Superior temporal gyrus (tissue), 1 donor: Measurements from ENCODE around the gene PTPA.
"Not testable (repeated sequence)": the region's sequence is repeated elsewhere in the genome, so short reads cannot be mapped to it uniquely, and the experiment has no call there.

Experiments used
- DNase-seq: peaks from one replicate; pipeline ENCODE4 v3.0.0-alpha.2; 2016; ENCODE audit errors: extremely low spot score

The PTPA gene

GRCh38 chr9:129175825-129176633 lies 64.8 kb downstream of the PTPA start:
- peak; percentile 66 for DNase-seq

- peak; percentile 20 for DNase-seq
These were observed 65.7 kb downstream of the PTPA start for GRCh38 chr9:129176701-129177442.

GRCh38 chr9:129177443-129177790 lies 66.2 kb downstream of the PTPA start:
- DNase-seq = no peak

DNA sequence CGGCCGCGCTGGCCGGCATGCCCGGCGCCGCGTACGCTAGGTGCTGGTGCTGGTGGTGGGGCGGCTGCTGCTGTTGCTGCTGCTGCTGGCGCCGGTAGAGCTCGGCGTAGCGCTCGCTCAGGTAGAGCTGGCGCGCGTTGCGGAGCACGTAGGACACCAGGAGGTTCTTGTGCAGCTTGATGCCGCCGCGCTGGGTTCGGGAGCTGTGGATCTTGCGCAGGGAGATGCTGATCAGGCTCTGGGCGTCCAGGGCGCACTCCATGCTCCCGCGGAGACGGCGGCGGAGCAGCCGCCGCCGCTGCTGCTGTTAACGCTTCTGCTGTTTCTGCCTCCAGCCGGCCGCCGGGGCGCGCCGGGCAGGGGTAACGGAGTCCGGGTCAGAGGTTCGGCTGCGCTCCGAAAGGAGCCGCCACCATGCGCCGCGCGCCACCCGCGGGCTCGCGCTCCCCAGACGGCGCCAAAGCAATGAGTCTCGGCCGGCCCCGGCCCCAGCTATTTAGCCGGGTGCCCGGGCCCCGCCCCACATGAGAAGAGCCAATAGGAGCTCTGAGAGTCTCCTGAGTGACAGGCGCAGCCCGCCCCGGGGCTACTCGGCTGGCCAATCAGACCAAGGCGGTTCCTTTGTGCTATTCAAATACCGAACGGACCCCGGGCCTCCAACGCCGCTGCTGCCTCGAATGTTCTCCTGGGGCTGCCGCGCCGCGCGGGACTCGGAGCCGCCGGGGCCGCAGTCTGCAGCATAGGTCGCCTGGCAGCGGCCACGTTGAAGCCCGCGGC lies 66.8 kb downstream of the PTPA start, which contains the start of gene IER5L:
IER5L (minus strand) TSS at position 471 of the 777 bp plus-strand sequence; CDS start at position 262, 209 bp downstream.
- peak; percentile 98 for DNase-seq

GRCh38 chr9:129178568-129179382 lies 67.6 kb downstream of the PTPA start:
- DNase-seq = no peak

DNA sequence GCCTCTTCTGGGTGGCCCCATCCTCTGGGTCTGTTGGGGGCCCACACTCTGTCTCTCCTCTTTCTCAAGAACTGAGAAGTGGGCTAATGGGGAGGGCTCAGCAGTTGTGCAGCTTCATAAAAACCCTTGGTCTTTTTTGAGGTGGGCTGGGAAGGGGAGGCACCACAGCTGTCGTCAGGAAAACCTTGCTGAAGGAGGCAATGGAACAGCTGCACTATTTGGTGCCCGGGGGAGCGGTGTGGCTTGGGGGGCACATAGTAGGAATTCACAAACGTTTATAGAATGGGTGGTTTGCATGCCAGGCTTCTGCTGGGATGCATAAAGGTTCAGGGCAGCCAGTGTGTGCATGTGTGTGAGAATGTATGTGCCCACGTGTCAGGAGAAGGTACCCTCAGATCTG lies 70.0 kb downstream of the PTPA start:
- no peak for DNase-seq

DNA sequence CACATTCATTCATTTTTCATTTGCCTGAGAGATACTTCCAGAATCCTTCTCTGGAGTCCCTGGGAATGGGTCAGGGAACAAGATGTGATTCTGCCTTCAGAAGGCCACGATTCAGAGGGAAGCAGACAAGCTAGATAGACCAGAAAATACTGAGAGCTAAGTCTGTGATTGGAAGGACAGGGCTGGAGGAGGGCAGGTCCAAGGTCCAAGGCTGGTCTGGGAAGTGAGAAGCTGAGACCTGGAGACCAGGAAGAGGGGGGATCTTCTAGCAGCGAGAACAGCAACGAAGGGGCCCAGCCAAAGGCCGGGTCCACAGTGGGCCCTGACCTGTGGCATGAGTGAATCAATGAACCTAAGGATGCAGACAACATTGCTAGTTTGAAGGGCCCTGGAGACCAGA lies 70.9 kb downstream of the PTPA start:
- DNase-seq = no peak

DNA sequence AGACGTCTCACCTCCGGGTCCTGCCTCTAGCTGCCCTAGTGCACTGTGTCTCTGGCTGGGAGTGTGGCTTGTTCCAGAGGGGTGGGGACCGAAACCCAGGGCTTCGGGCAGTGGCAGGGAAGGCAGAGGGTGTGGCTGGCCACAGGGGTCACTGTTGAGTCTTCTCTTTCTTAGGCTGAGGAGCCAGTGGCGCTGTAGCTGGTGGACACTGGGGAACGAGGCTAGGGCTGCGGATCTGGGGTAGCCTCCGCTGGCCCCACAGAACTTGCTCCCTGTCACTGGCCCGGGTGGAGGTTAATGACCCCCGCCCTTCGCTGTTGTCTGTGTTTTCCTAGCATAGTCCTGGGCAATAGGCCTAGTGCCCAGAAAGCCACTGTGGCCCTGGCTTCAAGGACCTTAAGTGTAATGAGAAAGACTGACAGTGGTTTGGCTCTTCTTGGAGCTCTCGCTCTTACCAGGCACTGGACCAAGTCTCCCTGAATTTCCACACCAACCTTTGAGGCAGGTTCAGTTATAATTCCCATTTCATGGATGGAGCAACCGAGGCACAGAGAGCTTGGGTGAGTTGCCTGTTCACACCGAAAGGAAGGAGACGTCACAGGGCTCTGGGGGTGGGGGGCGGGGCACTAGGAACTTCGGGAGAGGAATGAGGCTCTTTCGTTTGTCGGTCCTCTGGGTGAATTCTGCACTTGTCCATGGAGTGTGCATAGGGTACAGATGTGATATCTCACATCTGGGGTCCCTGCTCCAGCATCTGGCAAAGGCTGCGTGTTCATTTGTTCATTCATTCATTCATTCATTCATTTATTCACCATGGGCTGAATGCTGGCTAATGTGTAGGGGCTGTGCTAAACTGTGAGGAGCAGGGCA lies 71.6 kb downstream of the PTPA start:
- DNase-seq = no peak

DNA sequence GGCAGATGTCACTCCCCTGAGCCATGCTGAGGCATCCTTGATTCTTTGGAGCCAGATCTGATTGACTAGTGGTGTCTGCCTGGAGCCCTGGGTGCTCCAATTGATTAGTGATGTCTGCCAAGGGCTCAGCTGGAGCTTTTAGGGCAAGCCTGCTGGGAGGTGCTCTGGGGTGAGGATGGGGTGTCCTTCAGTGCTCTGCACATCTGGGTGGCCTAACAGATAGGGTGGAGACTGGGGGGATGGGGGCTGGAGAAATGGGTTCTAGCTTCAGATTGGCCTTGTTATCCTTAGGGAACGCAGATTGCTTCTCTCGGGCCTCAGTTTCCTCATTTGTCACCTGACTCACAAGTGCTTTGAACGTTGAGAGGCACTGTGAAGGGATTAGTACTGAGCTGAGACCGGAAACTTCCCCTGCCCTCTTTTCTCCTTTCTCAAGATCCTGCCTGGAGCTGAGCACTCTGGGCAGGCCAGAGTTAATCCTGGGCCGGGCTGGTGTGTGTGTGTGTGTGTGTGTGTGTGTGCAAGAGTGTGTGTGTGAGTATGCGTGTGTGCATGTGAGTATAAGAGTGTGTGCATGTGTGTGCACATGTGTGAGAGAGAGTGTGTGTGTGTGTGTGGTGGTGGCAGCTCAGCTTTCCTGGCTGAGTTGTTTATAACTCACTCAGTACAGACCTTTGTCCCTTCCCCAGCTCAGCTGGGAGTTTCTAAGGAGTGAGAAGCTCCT lies 72.4 kb downstream of the PTPA start:
- DNase-seq = no peak

DNA sequence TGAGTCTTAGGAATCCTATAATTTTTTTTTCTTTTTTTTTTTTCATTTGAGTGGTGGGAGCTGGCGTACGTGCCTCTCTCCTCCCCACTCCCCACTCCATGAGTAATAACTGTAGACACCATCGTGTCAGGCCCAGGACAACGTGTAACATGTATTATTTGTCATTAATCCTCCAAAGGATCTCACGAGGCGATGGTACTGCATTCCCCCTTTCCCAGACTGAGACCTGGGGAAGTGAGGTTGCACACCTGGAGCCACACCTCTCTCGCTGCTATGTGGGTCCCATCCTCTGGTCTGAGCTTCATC lies 73.0 kb downstream of the PTPA start:
- no peak for DNase-seq

DNA sequence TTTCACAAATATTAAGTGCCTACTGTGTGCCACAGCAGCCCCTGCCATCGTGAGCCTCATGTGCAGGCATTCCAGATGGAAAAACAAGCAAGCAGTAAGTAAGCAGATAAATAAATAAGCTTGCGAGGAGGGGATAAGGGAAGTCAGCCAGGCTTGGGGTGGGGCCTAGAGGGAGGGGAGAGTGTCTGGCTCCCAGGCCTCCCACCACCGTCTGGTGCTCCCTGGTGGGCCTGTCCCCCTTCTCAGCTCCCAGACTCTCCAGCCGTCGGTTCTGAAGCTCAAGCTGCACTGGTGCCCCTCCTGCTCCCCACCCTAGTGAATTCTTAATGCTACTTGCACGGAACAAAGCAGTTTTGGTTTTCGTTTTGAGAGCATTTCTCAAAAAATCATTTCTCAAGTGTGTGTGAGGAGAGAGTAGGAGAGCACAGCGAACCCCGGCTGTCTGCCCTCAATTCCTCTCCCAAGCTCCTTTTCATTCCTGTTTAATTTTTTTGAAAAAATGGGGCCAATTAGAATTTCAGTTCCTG lies 73.4 kb downstream of the PTPA start:
- DNase-seq = no peak

GRCh38 chr9:129185402-129185801 lies 74.2 kb downstream of the PTPA start:
- no peak for DNase-seq

- DNase-seq = no peak
These were observed 74.8 kb downstream of the PTPA start for GRCh38 chr9:129185991-129186390.

DNA sequence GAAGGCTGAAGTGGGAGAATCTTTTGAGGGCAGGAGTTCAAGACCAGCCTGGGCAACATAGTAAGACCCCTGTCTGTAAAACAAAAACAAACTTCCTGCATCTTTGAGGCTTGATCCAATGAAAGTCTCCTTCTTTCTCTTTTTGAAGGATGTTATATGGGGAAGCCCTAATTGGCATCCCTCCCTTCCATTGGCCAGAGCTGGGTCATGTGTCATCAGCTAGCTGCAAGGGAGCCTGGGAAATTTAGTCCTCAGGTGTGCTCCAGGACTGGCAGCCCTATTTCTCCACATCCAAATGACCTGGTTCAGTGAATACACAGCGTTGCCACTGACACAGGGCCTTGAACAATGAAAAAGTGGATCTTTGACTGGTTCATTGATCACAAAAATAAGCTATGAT lies 75.8 kb downstream of the PTPA start:
- no peak for DNase-seq

- not testable (repeated sequence) for DNase-seq
These were observed 78.8 kb downstream of the PTPA start for GRCh38 chr9:129189971-129190370.

GRCh38 chr9:129191234-129191633 lies 80.0 kb downstream of the PTPA start:
- no peak for DNase-seq

- DNase-seq = no peak
These were observed 82.4 kb downstream of the PTPA start for GRCh38 chr9:129193655-129194054.

- no peak for DNase-seq
These were observed 83.0 kb downstream of the PTPA start for GRCh38 chr9:129194221-129194620.

DNA sequence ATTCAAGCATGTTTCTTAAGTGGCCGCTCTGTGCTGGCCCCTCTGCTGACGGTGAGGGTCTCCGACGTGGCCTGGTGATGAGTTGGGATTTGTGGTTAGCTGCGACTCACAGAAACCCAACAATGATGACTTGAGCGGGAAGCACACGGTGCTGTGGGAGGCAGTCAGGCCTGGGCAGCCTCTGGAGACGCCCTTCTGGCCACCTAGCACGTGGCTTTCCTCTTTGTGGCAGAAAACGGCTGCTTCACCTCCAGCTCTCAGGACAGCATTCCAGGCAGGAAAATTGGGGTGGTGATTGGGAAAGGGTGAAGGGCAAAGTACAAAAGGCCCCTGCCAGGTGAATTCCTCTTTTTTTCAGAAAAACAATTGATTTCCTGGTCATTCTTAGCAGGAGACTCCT lies 84.4 kb downstream of the PTPA start:
- DNase-seq = no peak

DNA sequence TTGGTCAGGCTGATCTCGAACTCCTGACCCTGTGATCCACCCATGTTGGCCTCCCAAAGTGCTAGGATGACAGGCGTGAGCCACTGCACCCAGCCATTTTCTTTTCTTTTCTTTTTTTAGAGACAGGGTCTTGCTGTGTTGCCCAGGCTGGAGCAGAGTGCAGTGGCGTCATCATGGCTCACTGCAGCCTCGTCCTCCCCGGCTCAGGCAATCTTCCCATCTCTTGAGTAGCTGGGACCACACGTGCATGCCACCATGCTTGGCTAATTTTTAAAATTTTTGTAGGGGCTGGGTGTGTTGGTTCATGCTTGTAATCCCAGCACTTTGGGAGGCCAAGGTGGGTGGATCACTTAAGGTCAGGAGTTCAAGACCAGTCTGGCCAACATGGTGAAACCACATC lies 85.8 kb downstream of the PTPA start:
- not testable (repeated sequence) for DNase-seq
